ENCODE data around the gene TCP10L.

The TCP10L gene

DNA sequence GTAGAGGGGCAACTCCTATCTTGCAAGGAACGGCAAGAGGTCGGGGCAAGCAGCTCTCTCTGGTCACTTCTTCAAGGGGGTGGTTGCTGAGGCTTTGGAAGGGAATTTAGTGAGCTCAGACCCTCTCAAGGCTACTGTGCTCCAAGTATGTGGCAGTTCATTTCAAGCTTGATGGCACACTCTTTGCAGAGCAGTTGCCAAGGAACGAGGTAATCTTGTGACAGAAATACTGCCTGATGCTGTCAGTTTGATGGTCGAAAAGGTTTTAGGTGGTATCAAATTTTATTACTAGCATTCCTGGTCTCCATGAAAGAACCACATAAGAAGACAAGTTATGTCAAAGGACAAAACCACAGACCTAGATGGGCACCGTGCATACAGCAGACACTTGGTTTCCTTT, 13.8 kb upstream of the TCP10L start:
- H3K27me3 Mint-ChIP-seq, result no peaks in the 10 kb centered on the region
- peaks cover 23% of the 10 kb centered on the region for H3K36me3 Mint-ChIP-seq (ENCODE audit: low read depth)
- no peak for ATAC-seq
- H3K27ac Mint-ChIP-seq, result no peak overlapping the region
- no peak overlapping the region for H3K4me3 Mint-ChIP-seq
- no peak for DNase-seq
- H3K9me3 Mint-ChIP-seq, result no peaks in the 10 kb centered on the region
- peaks cover 5% of the 10 kb centered on the region for H3K4me1 Mint-ChIP-seq

DNA sequence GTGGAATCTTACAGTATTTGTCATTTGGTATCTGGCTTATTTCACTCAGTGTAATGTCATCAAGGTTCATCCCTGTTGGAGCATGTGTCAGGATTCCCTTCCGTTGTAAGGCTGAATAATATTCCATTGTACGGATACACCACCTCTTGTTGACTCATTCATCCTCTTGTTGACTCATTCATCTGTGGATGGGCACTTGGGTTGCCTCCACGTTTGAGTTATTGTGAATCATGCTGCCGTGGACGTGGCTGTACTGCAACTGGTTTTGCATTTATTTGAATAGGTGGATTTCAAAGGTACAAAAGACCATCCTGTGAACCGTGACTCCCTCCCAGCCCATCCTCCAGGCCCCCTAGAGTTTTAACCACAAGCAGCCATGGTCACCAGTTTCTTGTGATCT, 11.9 kb upstream of the TCP10L start:
- DNase-seq (no peak), ATAC-seq (no peak)
- Mint-ChIP-seq H3K36me3 (ENCODE audit: low read depth) (peaks cover 13% of the 10 kb centered on the region), H3K9me3 (no peaks in the 10 kb centered on the region), H3K27me3 (no peaks in the 10 kb centered on the region), H3K4me1 (peaks cover 5% of the 10 kb centered on the region), H3K4me3 (no peak overlapping the region), H3K27ac (no peak overlapping the region)

DNA sequence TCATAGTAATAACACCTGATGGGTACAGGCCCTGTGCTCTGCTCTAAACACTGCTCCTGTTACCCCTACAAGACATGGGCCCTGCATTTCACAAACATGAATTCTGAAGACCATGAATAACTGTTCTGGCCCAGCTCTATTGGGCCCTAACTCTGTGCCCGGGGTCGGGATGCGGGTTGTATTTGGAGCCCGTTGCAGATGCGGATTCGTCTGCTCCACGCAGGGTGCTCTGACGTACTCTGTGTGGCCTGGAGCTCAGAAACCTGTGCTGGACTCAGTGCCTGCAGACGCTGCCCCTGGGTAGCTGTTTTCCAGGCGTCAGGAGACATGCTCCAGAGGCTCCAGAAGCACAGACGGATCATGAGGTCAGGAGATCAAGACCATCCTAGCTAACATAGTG, 10.1 kb upstream of the TCP10L start:
- H3K4me3 Mint-ChIP-seq, result no peak overlapping the region
- ATAC-seq (no peak), DNase-seq (no peak)
- H3K4me1 Mint-ChIP-seq, result peaks cover 5% of the 10 kb centered on the region
- no peaks in the 10 kb centered on the region for H3K27me3 Mint-ChIP-seq
- H3K9me3 Mint-ChIP-seq, result no peaks in the 10 kb centered on the region
- H3K27ac Mint-ChIP-seq, result no peak overlapping the region
- H3K36me3 Mint-ChIP-seq (ENCODE audit: low read depth), result peaks cover 9% of the 10 kb centered on the region

DNA sequence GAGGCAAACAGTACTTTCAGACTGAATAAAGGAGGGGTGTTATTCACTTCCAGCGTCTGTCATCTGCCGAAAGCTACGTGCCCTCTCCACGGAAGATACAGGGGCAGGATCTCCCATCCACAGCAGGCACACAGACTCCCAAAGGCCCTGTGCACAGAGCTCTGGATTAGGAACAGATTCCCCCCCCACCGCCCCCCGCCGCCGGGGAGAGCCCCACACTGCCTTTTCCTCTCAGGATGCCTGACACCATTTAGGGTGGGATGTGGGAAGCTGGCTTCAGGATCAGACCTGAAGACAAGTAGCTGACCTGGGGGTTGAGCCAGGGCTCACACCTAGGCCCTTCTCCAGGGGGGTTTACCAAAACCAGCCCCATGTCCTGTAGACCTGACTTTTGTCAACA, 8.4 kb upstream of the TCP10L start:
- H3K36me3 Mint-ChIP-seq (ENCODE audit: low read depth), result no peaks in the 10 kb centered on the region
- DNase-seq (no peak), ATAC-seq (no peak)
- H3K4me1 Mint-ChIP-seq, result peaks cover 5% of the 10 kb centered on the region
- no peaks in the 10 kb centered on the region for H3K27me3 Mint-ChIP-seq
- no peak overlapping the region for H3K4me3 Mint-ChIP-seq
- H3K27ac Mint-ChIP-seq, result no peak overlapping the region
- no peaks in the 10 kb centered on the region for H3K9me3 Mint-ChIP-seq

DNA sequence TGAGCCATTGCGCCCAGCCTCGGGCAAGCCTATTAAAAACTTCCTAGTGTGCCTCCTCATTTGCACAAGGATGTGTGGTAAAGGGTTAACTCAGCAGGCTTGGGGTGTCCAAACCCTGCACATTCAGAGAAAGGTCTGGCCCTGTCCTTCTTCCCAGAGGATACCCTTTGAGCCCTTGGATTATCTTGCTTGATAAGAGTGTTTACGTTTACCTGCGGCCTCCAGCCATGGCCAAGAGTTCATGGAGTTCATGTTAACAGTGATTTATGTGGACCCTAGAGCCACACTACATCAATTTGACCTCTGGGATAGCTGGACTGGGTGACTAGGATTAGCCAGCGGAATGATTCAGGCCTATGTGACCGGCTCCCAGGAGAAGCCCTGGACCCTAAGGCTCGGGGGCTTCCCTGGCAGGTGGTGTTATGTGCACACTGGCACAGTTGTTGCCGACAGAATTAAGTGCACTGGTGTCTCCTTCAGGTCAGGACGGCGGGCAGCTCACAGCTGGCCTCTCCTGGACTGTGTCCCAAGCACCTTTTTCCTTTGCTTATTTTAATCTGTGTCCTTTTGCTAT, 7.7 kb upstream of the TCP10L start:
- no peaks in the 10 kb centered on the region for H3K36me3 Mint-ChIP-seq (ENCODE audit: low read depth)
- ATAC-seq (no peak), DNase-seq (no peak)
- H3K9me3 Mint-ChIP-seq, result no peaks in the 10 kb centered on the region
- no peaks in the 10 kb centered on the region for H3K27me3 Mint-ChIP-seq
- no peak overlapping the region for H3K4me3 Mint-ChIP-seq
- no peak overlapping the region for H3K27ac Mint-ChIP-seq
- peaks cover 5% of the 10 kb centered on the region for H3K4me1 Mint-ChIP-seq

DNA sequence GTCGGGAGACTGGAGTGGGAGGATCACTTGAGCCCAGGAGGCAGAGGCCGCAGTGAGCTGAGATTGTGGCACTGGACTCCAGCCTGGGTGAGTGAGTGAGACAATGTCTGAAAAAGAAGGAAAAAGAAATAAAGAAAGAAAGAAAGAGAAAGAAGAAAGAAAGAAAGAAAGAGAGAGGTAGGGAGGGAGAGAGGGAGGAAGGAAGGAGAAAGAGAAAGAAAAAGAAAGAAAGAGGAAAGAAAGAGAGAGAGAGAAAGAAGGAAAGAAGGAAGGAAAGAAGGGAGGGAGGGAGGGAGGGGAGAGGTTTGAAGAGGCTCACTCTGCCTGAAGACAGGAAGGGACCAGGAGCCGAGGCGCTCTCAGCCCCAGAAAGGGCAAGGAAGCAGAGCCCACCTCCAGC, 4.8 kb upstream of the TCP10L start:
- no peak overlapping the region for H3K27ac Mint-ChIP-seq
- no peak for DNase-seq
- H3K36me3 Mint-ChIP-seq (ENCODE audit: low read depth), result no peaks in the 10 kb centered on the region

DNA sequence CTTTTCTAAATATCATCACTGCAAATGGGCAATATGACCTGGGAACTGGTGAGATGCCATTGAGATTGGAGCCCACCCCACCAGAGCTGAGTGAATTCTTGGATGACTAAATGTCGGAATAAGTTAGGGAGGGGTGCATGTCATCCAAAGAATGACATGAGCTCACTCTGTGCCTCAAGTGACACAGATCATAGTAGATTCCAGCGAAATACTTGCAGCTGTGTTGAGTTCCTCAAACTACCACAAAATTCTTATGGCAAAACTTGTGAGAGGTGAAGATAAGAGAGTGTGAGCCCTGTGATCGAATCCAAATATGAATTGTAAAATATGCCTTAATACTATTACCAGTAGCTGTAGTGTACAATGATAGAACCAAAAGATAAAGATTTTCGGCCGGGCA, 2.3 kb upstream of the TCP10L start:
- Mint-ChIP-seq H3K4me1 (no peaks in the 10 kb centered on the region), H3K9me3 (no peaks in the 10 kb centered on the region), H3K27ac (no peak overlapping the region), H3K4me3 (no peak overlapping the region), H3K36me3 (ENCODE audit: low read depth) (no peaks in the 10 kb centered on the region), H3K27me3 (no peaks in the 10 kb centered on the region)
- DNase-seq, result no peak
- ATAC-seq, result no peak

More for the DNA sequence above, 4.8 kb upstream of the TCP10L start:
- no peak for ATAC-seq
- Mint-ChIP-seq H3K4me3 (no peak overlapping the region), H3K27me3 (no peaks in the 10 kb centered on the region), H3K4me1 (no peaks in the 10 kb centered on the region), H3K9me3 (no peaks in the 10 kb centered on the region)

DNA sequence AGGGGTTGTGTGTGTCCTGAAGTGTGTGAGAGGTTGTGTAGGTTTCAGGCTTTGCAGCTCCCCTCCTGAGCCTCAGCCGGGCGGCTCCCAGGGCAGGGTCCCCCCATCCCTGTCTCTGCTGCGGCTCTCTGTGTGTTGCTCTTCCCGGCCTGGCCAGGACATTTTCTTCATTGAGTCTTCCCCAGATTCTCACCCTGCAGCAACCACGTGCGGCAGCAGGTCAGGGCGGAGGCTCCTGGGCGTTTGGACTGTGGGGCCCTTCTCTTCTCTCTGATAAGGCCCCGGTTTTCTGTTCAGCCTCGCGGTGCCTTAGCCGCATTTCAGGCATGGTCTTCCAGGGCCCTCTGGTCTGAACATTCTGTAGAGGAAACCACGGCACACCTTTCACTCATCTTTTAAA, 1.8 kb upstream of the TCP10L start:
- no peaks in the 10 kb centered on the region for H3K27me3 Mint-ChIP-seq
- no peak overlapping the region for H3K27ac Mint-ChIP-seq
- no peaks in the 10 kb centered on the region for H3K36me3 Mint-ChIP-seq (ENCODE audit: low read depth)
- DNase-seq, result no peak
- ATAC-seq, result no peak
- no peaks in the 10 kb centered on the region for H3K9me3 Mint-ChIP-seq
- H3K4me3 Mint-ChIP-seq, result no peak overlapping the region
- H3K4me1 Mint-ChIP-seq, result no peaks in the 10 kb centered on the region

DNA sequence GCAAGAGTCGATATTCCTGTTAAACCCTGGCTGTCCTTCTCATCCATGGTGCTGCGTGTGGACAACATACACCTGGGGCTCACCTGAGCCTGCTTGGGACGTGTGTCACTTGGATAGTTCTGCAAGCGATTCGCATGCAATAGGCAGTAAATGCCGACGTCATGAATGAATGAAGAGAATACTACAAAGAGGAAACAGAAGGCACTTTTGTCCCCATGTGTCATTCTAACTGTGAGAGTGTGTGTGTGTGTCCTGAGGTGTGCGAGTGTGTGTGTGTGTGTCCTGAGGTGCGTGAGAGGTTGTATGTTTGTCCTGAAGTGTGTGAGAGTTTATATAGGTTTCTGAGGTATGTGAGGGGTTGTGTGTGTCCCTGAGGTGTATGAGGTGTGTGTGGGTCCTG, 647 bp upstream of the TCP10L start:
- Mint-ChIP-seq H3K9me3 (no peaks in the 10 kb centered on the region), H3K27ac (no peak overlapping the region), H3K36me3 (ENCODE audit: low read depth) (no peaks in the 10 kb centered on the region), H3K4me1 (no peaks in the 10 kb centered on the region), H3K27me3 (no peaks in the 10 kb centered on the region), H3K4me3 (no peak overlapping the region)
- DNase-seq (no peak), ATAC-seq (no peak)

DNA sequence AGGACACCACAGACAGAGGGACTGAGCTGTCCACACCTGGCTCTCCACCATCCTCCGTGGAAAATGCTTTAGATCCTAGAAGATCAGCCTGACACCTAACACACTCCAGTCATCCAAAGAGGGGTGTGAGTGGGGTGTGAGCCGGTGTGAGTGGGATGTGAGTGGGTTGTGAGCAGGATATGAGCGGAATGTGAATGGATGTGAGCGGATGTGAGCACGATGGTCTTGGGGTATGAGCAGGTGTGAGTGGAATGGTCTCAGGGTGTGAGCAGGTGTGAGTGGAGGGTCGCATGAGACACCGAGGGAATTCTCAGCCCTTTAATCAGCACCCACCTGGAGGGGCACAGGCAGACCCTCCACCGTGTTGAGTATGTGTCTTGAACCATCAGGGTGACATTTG, 851 bp downstream of the TCP10L start:
- H3K4me3 Mint-ChIP-seq, result no peak overlapping the region
- H3K36me3 Mint-ChIP-seq (ENCODE audit: low read depth), result no peaks in the 10 kb centered on the region
- no peaks in the 10 kb centered on the region for H3K9me3 Mint-ChIP-seq
- no peaks in the 10 kb centered on the region for H3K4me1 Mint-ChIP-seq
- no peak for DNase-seq
- no peaks in the 10 kb centered on the region for H3K27me3 Mint-ChIP-seq
- ATAC-seq, result no peak
- no peak overlapping the region for H3K27ac Mint-ChIP-seq

DNA sequence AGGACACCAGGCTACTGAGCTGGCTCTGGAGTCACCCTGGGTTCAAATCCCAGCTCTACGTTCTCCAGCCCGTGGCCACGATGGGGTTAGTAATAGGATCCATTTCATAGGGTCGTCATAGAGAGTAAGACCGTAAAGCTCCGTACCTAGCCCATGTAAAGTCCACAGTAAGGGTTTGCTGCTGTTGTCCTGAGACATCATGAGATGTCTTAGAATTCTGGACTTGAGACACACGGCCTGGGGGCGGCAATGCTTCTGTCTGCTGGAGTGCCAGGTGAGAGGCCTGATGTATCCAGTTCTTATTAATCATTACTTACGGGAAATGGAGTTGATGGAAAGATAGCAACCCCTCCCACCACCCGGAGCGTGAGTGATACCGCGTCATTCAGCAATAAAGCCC, 3.6 kb downstream of the TCP10L start:
- ATAC-seq, result no peak
- Mint-ChIP-seq H3K27ac (no peak overlapping the region), H3K4me3 (no peak overlapping the region), H3K9me3 (no peaks in the 10 kb centered on the region), H3K4me1 (no peaks in the 10 kb centered on the region), H3K27me3 (no peaks in the 10 kb centered on the region), H3K36me3 (ENCODE audit: low read depth) (no peaks in the 10 kb centered on the region)
- no peak for DNase-seq

DNA sequence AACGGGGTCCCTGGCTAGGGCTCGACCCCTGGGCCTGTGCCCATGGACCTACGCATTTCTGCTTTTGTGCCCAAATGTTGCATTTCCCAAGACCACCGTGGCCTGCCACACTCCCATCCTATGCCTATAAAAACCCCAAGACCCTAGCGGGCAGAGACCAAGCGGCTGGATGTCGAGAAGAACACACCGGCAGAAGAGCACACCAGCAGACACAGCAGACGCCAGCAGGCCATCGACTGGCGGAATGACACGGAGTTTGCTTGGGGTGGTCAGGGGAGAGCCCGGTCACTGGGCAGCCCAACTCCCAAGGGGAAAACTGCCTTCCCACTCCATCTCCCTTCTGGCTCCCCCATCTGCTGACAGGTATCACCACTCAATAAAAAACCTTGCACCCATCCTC, 4.4 kb downstream of the TCP10L start:
- no peak for ATAC-seq
- Mint-ChIP-seq H3K36me3 (ENCODE audit: low read depth) (no peaks in the 10 kb centered on the region), H3K4me3 (no peak overlapping the region), H3K27me3 (no peaks in the 10 kb centered on the region), H3K27ac (no peak overlapping the region), H3K9me3 (no peaks in the 10 kb centered on the region), H3K4me1 (no peaks in the 10 kb centered on the region)
- DNase-seq, result no peak

DNA sequence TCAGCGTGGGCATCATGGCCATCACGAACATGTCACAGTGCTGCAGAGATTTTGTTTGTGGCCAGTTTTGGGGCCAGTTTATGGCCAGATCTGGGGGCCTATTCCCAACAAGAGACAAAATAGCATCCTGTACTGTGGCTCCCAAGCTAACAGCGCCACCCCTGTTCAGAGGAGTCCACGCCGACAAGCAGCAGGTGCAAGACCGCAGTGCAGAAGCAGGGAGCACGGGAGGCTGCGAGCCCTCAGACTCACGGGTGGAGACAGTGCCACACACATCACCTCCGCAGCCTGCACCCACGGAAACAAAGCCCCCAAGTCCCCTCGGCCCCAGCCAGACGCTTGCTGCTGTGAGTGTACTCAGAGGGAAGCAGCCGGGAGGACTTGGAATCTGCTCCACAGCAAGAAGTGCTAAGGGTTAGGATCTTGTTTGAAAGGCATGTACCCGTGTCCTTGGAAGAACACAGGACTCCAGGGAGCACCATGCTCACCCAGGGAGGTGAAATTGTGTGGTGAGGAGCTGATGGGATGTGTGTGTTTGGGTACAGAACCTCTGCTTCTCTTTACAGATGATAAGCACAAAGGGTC, 7.1 kb downstream of the TCP10L start:
- H3K4me1 Mint-ChIP-seq, result no peaks in the 10 kb centered on the region
- DNase-seq (peak; percentile 20), ATAC-seq (peak; percentile 64)
- H3K4me3 Mint-ChIP-seq, result no peak overlapping the region
- no peaks in the 10 kb centered on the region for H3K9me3 Mint-ChIP-seq
- no peaks in the 10 kb centered on the region for H3K36me3 Mint-ChIP-seq (ENCODE audit: low read depth)
- H3K27ac Mint-ChIP-seq, result no peak overlapping the region
- H3K27me3 Mint-ChIP-seq, result no peaks in the 10 kb centered on the region

DNA sequence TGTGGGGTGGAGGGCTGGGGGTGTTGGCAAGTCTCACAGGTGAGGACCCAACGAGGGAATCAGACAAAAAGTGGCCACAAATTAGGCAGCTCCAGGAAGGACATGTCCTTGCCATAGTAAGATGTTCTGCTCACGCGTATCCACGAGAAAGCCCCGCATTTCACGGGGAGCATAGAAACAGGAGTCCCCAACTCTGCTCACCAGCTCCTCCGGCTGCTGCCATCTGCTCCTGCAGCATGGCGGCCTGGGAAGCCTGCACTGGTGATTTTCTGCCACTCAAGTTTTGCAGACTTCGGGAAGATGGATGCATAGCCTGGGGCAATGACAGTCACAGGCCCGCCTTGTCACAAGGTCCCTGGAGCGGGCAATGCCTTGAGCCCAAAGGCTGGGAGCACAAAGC, 9.3 kb downstream of the TCP10L start:
- no peak for DNase-seq
- no peaks in the 10 kb centered on the region for H3K36me3 Mint-ChIP-seq (ENCODE audit: low read depth)
- no peak for ATAC-seq
- H3K27ac Mint-ChIP-seq, result no peak overlapping the region
- no peak overlapping the region for H3K4me3 Mint-ChIP-seq
- H3K9me3 Mint-ChIP-seq, result no peaks in the 10 kb centered on the region
- no peaks in the 10 kb centered on the region for H3K4me1 Mint-ChIP-seq
- no peaks in the 10 kb centered on the region for H3K27me3 Mint-ChIP-seq

DNA sequence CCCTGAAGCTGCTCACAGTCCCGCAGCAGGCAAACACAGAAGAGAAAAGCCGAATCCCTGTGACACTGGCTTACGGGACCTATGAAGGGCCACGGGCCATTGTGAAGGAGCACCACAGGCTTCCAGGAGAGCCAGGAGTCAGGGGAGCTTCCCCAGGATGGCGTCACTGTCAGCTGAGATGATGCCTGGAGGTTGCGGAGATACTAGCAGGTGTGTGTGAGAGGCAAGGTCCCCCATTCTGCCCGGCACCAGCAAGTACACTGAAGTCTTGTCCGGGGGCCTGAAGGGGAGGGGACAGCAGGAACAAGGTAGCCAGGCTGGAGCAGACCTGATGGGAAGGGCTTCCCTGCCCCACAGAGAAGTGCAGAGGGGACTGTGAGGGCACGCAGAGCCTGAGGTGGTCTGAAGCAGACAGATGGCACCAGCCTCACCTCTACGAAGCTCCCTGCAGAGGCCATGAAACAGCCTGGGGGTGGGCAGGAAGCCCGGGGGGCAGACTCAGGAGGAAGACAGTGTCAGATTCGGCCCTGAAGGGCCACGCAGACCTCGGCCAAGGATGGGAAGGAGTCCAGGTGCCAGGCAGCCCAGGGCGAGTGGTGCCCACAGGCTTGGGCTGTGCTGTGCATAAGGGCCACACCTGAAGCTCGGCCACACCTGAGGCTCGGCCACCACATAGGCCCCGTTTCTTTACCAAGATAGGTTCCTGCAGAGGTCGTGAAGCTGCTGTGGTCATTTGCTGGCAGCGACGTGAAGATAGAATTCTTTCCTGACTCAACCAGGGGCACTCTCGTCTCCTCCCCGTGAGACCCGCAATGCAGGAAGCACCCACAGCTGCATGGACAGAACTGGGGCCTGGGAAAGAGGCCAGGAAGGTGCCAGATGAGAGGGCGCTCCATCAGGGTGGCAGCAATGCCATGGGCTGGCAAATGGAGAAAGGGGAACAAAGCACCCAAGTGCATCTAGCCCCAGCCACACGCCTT, 10.1 kb downstream of the TCP10L start:
- H3K4me1 Mint-ChIP-seq, result peaks cover 5% of the 10 kb centered on the region
- H3K27ac Mint-ChIP-seq, result no peak overlapping the region
- H3K4me3 Mint-ChIP-seq, result no peak overlapping the region
- DNase-seq (no peak), ATAC-seq (peak; percentile 9)
- H3K27me3 Mint-ChIP-seq, result no peaks in the 10 kb centered on the region
- H3K9me3 Mint-ChIP-seq, result no peaks in the 10 kb centered on the region
- no peaks in the 10 kb centered on the region for H3K36me3 Mint-ChIP-seq (ENCODE audit: low read depth)
